ENCODE data around the gene ADGRV1.
"Not testable (repeated sequence)": the region's sequence is repeated elsewhere in the genome, so short reads cannot be mapped to it uniquely, and the experiment has no call there.

Gene ADGRV1

DNA sequence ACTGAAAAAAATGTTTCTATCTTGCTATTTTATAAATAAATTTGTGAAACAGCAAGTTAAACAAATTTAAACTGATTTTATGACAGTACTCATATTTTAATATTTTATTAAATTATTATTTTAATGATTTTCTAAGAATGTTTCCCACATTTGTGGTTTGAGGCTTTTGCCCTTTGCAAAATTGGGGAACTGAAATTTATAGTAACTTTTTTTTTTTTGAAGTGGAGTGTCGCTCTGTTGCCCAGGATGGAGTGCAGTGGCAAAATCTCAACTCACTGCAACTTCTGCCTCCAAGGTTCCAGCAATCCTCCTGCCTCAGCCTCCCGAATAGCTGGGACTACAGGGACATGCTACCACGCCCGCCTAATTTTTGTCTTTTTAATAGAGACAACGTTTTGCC is 7.2 kb upstream of the ADGRV1 start:
- no peak for DNase-seq (ENCODE audit: low read depth, low spot score)

DNA sequence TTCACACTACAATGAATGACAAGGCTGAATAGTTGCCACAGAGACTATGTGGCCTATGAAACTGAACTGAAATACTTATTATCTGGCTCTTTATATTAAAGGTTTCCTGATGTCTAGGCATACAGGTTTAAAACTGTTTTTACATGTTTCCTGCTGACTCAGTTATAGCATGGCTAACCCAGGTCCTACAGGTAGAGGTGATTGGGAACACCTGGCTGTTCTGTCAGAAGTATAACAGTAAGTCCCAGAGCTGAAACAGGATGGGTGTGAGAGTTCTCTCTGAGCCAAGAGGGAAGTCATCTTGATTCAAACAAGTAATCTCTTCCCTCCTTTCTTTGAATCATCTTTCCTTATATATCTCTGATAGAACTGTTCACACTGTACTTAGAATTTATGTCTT is 4.9 kb upstream of the ADGRV1 start:
- DNase-seq (ENCODE audit: low read depth, low spot score): no peak

DNA sequence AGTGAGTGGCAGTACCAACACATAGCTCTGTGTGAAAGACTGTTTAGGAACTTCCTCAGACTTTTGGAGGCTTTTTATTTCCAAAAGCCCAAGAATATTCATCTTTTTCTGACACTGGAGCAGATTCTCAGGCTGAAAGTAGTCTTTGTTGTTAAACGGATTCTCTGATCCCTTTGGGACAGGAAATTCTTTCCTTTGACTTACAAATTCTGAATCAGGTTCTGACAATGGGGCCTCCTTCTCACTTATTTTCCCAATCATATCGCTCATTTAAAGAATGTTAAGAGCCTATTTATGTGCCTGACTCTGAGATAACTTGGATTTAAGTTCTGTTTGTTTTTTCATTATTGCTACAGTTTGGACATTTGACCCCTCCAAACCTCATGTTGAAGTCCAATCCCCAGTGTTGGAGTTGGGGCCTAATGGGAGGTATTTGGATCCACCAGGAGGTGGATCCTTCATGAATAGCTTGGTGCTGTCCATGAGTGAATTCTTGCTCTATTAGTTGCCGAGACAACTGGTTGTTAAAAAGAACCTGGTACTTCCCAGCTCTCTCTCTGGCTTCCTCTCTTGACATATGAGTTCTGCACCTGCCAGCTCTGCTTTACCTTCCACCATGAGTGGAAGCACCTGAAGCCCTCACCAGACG is 4.1 kb upstream of the ADGRV1 start:
- no peak for DNase-seq (ENCODE audit: low read depth, low spot score)

DNA sequence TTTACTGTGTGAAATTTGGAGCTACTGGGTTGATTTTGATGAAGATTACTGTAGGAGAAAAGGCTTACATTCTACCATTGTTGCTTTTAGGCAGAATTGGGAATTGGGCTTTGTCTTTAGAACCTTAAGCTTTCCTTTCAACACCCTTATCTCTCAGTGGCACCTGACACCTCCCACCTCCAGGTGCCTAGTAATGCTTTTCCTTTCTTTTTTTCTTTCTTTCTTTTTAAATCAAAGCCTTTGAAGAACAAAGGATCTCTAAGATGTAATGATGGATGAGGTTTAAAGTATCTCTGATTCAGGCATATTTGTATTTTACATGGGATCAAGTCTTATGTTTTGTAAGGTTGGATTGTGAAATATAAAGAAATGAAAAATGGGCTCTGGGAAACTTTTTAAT is 2.9 kb upstream of the ADGRV1 start:
- DNase-seq (ENCODE audit: low read depth, low spot score): no peak

DNA sequence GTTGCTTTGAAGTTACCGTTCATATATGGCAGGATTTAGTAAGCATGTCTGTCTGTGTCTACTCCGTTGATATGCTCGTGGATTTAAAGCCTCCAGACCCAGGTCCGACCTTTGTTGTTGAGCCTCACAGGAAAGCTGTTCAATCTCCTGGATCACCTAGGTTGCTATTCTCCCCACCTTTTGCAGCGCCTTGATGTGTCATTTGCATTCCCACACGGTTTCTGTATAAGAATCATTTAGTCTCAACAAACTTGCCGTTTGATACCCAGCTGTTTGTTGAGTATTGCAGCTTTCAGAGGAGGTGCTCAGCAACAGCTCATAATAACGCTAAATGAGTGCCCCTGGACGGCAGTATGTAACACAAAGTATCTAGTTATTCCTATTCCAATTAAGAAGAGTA is 1.2 kb upstream of the ADGRV1 start:
- DNase-seq (ENCODE audit: low read depth, low spot score): no peak

DNA sequence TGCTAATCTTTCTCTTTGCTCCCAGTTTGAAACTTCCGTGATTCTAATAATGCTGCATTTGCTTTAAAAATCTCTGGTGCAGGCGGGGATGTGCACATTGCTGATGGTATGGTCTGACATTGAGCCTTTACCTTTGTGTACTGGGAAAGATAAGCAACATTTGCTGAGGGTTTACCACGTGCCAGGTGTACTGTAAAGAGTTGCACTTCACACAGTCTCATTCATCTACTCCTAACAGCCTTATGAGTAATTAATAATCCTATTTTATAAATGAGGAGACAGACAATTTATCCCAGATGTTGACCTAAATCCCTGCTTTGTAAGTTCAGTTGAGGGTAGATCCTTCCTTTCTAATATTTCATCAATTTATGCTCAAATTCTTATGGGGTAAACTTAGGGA is 726 bp upstream of the ADGRV1 start:
- DNase-seq (ENCODE audit: low read depth, low spot score): no peak

DNA sequence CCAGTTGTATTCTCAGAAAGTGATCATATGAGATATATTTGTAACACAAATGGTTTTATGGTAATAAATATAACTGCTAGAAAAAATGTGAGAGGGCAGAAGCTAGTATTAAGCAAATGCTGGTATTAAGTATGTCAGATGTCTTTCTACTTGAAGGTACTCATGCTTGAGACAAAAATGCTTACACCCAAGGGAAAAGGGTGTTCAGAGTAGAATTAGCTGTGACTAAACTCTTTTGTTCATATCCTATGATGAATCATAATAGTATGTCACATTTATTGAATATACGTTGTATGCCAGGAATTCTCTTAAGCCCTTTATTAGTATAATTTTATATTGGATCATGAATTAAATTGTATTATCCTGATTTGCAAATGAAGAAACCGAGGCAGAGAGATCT is 2.2 kb downstream of the ADGRV1 start:
- DNase-seq (ENCODE audit: low read depth, low spot score): no peak

DNA sequence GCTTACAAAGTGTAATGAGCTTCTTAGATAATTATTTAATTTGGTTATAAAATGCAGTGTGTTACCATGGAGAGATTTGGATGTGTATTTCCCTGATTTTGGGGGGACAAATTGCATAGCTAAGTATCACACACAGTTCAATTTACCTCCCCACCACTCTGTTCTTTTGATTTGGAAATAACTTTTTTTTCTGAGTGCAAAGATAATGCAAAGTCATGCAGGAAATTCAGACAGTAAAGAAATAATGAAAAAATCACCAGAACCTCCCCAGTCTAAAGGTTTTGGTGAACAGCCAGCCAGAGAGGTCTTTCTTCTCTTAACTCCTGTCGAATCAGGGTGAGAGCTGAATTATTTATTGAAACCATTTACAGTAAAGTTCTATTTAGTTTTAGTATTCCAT is 3.2 kb downstream of the ADGRV1 start:
- no peak for DNase-seq (ENCODE audit: low read depth, low spot score)

DNA sequence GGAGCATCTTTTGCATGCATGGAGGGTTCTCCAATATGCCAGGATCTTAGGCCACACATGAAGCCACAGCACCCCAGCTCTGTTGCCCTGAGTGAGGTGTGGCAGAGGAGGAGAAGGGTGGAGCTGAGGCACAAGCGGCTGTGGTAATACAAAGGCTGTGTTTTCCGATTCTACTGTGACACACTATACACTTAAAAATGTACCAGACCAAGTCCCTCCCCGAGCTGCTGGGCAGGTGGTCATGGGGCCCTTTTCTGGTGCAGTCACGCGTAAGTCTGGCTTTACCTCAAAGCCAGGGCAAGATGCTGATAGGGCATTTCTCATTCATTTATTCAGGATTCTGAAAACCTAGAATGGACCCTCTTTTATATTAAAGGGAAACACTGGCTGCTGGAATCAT is 3.7 kb downstream of the ADGRV1 start:
- DNase-seq (ENCODE audit: low read depth, low spot score): no peak

DNA sequence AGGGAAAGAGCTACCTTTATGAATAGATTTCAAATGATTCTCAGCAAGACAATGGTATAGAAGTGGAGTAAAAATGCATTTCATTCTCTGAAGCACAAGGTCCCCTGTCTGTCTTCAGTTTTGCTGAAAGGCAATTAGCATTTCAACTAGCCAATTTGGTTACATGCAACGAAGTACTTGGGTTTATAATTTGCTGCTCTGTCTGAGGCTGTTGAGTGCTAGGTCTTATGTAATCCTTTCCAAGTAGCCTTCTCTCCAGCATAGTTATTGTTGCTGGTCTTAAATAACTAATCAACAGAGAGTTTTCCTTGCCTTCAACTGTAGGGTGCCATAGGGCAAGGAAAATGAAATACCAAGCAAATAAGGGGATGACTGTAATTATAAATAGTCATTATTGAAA is 4.5 kb downstream of the ADGRV1 start:
- DNase-seq (ENCODE audit: low read depth, low spot score): no peak

DNA sequence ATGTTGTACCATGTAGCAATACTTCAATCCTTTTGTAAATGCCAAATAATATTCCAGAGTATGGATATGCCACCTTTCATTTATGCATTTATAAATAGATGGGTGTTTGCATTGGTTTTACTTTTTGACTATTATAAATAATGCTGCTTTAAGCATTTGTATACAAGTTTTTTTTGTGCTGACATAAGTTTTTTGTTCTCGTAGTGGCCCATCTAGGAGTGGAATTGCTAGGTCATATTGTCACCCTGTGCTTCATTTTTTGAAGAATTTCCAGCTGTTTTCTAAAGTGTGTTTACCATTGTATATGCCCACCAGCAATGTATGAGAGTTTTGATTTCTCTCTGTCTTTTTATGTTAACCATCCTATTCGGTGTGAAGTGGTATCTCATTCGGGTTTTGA is 6.9 kb downstream of the ADGRV1 start:
- DNase-seq (ENCODE audit: low read depth, low spot score): no peak

DNA sequence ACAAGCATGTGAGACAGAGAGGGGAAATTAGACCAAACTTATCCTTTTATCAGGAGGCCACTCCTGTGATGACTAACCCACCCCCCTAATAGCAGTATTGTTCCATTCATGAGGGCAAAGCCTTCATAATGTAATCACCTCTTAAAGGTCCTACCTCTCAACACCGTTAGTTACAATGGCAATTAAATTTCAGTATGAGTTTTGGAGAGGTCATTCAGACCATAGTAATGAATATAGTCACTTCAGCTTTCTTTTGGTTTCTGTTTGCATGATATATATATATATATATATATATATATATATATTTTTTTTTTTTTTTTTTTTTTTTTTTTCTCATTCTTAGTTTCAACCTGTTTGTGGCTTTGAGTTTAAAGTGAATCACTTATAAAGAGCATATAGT is 10.5 kb downstream of the ADGRV1 start:
- DNase-seq (ENCODE audit: low read depth, low spot score): no peak

DNA sequence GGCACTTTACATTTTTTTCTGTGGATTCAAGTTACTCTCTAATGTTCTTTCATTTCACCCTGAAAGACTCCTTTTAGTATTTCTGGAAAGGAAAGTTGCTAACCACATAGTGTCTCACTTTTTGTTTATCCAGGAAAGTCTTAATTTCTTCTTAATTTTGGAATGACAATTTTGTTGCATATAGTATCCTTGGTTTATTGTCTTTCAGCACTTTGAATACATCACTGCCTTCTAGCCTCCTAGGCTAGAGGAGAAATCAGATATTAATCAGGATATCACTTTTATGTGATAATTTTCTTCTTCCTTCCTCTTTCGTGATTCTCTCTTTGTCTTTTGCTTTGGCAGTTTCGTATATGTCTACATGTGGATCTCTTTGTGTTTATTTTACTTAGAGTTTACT is 11.4 kb downstream of the ADGRV1 start:
- DNase-seq (ENCODE audit: low read depth, low spot score): no peak

DNA sequence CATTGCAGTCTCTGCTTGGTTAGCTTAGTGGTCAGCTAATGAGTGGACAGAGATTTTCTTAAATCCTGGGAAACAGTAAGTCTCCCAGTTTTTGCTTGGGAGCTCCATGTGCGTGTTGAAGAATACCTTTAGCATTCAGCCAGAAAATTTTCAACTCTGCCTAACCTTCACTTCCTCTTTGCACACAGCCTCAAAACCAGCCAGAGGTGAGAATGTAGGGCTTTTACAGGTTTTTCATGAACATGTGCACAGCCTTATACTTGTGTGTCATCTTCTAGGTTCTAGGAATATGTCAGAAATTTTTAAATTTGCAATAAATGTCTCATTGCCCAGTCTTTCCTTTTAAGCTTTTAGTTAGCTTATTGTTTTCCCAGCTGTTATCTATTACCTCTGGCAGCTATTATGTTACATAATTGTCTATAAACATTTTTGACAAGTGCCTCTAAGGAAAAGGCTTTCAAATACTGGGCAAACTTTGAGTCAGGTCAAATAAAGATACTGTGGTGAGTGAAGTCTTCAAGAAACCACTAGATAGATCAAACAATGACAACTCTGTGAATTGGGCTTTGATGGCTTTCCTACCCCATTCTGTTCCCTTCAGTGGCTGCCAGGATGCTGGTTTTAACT is 12.7 kb downstream of the ADGRV1 start:
- DNase-seq (ENCODE audit: low read depth, low spot score): no peak

DNA sequence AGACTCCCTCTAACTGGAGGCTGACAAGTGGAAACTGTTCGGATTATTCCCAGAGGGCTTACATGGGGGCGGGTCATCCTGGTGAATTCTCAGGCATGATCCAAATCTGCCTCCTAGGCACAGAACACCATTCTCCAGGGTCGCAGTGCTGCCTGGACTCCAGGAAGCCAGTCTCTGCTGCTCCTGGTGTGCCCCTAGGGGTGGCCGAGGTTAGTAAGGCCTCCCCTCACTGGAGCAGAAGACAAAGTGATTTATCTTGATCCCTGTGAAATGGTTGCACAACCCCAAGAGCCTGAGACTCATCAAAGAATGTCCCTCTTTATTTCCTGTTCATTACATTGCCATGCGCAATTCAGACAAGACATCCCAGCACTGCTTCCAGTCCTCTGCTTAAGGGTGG is 17.1 kb downstream of the ADGRV1 start:
- no peak for DNase-seq (ENCODE audit: low read depth, low spot score)

DNA sequence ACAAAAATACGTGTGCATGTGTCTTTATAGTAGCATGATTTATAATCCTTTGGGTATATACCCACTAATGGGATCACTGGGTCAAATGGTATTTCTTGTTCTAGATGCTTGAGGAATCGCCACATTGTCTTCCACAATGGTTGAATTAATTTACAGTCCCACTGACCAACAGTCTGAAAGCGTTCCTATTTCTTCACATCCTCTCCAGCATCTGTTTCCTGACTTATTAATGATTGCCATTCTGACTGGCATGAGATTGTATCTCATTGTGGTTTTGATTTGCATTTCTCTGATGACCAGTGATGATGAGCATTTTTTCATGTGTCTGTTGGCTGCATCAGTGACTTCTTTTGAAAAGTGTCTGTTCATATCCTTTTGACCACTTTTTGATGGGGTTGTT is 18.0 kb downstream of the ADGRV1 start:
- not testable (repeated sequence) for DNase-seq (ENCODE audit: low read depth, low spot score)

DNA sequence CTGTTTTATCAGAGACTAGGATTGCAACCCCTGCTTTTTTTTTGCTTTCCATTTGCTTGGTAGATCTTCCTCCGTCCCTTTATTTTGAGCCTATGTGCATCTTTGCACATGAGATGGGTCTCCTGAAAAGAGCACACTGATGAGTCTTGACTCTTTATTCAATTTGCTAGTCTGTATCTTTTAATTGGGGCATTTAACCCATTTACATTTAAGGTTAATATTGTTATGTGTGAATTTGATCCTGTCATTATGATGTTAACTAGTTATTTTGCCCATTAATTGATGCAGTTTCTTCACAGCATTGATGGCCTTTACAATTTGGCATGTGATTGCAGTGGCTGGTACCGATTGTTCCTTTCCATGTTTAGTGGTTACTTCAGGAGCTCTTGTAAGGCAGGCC is 21.3 kb downstream of the ADGRV1 start:
- DNase-seq (ENCODE audit: low read depth, low spot score): not testable (repeated sequence)

DNA sequence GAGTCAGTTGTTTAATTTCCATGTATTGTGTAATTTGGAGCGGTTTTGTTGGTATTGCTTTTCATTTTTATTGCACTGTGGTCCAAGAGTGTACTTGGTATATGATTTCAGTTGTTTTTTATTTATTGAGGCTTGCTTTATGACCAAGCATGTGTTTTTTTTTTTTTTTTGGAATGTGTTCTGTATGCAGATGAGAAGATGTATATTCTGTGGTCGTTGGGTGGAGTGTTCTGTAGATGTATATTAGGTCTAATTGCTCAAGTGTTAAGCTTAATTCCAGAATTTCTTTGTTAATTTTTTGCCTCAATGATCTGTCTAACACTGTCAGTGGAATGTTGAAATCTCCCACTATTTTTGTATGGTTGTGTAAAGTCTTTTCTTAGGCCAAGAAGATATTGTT is 23.4 kb downstream of the ADGRV1 start:
- no peak for DNase-seq (ENCODE audit: low read depth, low spot score)

DNA sequence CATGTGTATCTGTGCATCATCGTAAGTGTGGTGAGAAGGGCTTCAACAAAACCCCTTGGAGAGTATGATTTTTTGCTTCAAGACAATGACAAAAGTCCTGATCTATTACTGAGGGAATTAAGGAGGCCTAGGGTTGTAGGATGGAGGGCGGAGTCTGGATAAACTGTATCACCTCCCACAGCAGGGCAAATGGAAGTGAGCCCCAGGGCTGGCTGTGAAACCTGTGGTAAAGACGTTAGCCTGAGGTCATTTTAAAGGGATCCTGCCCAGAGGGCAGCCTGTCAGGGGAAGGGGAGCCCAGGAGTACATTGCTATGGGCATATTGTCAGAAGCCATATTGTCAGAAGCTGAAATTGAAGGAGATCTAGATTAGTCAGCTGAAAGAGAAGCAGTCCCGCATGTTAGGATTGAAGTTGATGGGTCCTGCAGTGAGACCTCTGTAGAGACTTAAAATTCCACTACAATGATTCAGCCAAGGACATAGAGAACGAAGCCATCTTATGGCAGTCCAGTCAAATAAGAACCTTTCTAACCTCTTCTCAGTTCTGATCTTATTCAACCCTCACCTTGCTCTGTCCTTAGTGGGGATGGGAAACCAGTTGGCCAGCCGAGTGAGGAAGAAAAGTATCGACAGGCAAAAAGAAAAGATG is 26.9 kb downstream of the ADGRV1 start:
- DNase-seq (ENCODE audit: low read depth, low spot score): no peak

DNA sequence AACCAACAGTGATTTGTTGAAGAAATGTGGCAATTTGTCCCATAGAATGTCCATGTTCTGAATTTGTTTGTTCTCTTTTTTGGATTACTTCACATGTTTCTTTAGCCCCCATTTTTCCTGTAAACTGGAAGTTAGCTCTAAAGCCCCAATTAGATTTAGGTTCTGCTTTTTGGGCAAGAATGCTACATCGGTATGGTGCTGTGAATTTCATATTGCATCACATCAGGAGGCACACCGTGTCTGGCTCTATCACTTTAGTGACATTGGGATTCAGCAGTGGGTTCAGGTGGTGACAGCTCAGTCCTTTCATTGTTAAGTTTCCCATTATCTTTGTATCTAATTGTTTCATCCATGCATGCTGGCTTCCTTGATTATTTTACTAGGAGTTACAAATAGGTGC is 27.9 kb downstream of the ADGRV1 start:
- no peak for DNase-seq (ENCODE audit: low read depth, low spot score)

DNA sequence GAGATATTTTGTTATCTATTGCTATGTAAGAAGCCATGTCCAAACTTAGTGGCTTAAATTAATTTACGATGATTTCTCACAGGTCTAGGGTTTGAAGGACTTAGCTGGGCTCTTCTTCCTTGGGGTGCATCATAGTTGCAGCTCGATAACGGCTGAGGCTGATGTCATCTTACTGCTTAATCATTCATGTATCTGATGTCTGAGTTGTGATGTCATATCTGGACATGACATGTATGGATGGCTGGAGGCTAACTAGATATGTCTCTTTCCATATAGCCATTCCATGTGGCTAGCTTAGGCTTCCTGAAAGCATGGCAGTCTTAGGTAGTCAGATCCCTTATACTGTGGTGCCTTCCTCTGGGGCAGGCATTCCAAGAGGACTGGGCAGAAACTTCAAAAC is 31.6 kb downstream of the ADGRV1 start:
- no peak for DNase-seq (ENCODE audit: low read depth, low spot score)

DNA sequence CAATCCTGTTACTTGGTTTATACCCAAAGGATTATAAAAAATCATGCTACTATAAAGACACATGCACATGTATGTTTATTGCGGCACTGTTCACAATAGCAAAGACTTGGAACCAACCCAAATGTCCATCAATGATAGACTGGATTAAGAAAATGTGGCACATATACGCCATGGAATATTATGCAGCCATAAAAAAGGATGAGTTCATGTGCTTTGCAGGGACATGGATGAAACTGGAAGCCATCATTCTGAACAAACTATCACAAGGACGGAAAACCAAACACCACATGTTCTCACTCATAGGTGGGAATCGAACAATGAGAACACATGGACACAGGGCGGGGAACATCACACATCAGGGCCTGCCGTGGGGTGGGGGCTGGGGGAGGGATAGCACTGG is 34.5 kb downstream of the ADGRV1 start:
- not testable (repeated sequence) for DNase-seq (ENCODE audit: low read depth, low spot score)

DNA sequence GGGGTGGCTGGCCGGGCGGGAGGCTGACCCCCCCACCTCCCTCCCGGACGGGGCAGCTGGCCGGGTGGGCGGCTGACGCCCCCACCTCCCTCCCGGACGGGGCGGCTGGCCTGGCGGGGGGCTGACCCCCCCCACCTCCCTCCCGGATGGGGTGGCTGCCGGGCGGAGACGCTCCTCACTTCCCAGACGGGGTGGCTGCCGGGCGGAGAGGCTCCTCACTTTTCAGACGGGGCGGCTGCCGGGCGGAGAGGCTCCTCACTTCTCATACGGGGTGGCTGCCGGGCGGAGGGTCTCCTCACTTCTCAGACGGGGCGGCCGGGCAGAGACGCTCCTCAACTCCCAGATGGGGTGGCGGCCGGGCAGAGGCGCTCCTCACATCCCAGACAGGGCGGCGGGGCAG is 37.2 kb downstream of the ADGRV1 start:
- not testable (repeated sequence) for DNase-seq (ENCODE audit: low read depth, low spot score)

Data from activated naive CD8-positive, alpha-beta T cell treated with anti-CD3 and anti-CD28 coated beads, Interleukin-2, amount 50 U/mL, for 16 hours (primary cell).